GM19099 (cell line): ENCODE results near the gene GRN.

Source experiments
- POLR2A ChIP-seq: IDR thresholded peaks from 3 replicates; pipeline ENCODE4 v1.6.1; 2011; ENCODE audit warnings: low read depth; ENCODE audit not compliant: insufficient read length; ENCODE audit errors: extremely low read depth

GRN gene

GRCh38 chr17:44315760-44316731 lies 29.1 kb upstream of the GRN start:
- TF ChIP-seq POLR2A: no peak

DNA sequence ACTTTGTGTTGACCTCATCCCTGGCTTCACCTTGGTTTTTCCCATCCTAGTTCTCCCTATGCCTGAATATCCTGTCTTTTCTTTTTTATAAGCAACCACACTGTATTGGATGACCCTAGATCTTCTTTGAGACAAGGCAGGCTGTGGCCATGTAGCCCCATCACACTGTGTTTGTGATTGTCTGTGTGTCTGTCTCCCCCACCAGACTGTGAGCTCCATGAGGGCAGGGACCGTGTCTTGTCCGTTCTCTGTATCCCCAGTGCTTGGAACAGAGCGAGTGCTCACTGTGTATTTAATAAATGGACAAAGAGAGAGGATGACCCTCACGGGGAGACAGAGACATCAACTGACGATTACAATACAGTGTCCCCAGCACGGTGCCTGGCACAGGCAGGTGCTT lies 27.6 kb upstream of the GRN start:
- no peak for TF ChIP-seq POLR2A

GRCh38 chr17:44318077-44318892 lies 26.8 kb upstream of the GRN start:
- TF ChIP-seq POLR2A: no peak

GRCh38 chr17:44320066-44320465 lies 25.0 kb upstream of the GRN start:
- TF ChIP-seq POLR2A: no peak

- no peak for TF ChIP-seq POLR2A
Observed at GRCh38 chr17:44321246-44322120, 23.6 kb upstream of the GRN start.

DNA sequence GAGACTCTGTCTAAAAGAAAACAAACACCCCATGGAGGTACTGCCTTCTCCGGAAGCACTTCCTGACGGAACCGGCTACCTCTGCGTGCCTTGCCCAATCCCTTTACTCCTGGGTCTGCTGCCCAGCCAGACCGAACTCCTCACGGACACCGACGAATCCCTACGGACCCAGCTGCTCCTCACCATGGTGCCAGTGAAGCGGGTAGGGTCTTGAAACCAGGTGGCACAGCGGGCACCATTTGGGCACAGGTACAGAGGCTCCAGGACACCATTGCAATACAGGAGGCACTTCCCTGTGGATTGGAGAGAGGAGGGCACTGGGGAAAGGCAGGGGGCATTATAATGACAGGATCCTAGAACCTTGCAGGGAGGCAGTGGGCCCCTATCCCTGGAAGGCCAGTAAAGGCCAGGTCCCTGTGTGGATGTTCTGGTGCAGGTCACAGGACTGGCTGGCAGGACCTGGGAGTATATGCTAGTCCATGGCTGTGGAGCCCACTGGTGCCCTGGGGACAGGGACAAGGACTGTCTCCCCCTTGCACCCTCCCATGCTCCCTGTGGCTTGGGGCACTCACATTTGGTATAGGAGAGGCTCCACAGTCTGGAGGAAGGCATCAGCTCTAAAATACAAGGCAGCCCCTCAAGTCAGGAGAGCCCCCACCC lies 22.7 kb upstream of the GRN start:
- no peak for TF ChIP-seq POLR2A

- TF ChIP-seq POLR2A: no peak
Observed at GRCh38 chr17:44323359-44324091, 21.6 kb upstream of the GRN start.

DNA sequence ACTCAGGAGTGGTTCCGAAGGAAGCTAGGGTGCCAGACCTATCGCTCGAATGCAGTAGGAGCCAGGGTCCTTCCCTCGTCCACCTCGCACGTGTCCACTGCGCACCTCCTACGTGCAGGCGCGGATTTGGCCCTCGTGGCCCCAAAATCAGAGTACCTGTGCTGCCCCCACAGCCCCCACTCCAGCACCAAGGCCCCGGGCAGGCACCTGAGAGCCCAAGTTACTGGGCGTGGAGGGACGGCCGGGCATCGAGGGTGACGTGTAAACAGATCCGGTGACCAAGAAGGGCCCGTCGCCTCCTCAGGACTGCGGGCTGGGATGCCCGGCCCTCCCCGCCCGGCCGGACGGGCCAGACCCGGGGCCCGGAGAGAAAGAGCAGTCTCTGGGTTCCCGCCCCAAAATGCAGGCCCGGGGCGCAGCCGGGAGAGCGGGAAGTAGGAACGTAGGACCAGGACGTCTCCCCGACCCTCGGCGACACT lies 21.0 kb upstream of the GRN start:
- TF ChIP-seq POLR2A: no peak

GRCh38 chr17:44324571-44325275 lies 20.4 kb upstream of the GRN start, which contains the start of gene SLC25A39:
TSS of gene SLC25A39 (minus strand) at chr17:44324823. CDS start at chr17:44323562, 1,261 bp downstream.
- TF ChIP-seq POLR2A: peak; percentile 86

- TF ChIP-seq POLR2A: peak; percentile 23
Observed at GRCh38 chr17:44326861-44327444, 18.1 kb upstream of the GRN start.

GRCh38 chr17:44327715-44328449 lies 17.2 kb upstream of the GRN start:
- TF ChIP-seq POLR2A: no peak
